Measurements from ENCODE around the gene PRR15L. TPM values are rescaled to one million over a fixed set of nuclear protein-coding genes. Genes with fewer than 3 reads are reported as not detected.

PRR15L gene
- total and polyA plus RNA-seq, 2 of the 8 experiments (the other 6 are each of a cell fraction or from before 2014, with no cell fraction given): 0.26 to 1.1 TPM

- H2BK12ac ChIP-seq (ENCODE audit: low read depth, low read length): no peak overlapping the region
- TF ChIP-seq, protein P1, sequence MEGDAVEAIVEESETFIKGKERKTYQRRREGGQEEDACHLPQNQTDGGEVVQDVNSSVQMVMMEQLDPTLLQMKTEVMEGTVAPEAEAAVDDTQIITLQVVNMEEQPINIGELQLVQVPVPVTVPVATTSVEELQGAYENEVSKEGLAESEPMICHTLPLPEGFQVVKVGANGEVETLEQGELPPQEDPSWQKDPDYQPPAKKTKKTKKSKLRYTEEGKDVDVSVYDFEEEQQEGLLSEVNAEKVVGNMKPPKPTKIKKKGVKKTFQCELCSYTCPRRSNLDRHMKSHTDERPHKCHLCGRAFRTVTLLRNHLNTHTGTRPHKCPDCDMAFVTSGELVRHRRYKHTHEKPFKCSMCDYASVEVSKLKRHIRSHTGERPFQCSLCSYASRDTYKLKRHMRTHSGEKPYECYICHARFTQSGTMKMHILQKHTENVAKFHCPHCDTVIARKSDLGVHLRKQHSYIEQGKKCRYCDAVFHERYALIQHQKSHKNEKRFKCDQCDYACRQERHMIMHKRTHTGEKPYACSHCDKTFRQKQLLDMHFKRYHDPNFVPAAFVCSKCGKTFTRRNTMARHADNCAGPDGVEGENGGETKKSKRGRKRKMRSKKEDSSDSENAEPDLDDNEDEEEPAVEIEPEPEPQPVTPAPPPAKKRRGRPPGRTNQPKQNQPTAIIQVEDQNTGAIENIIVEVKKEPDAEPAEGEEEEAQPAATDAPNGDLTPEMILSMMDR (IDR thresholded peaks at IDR 0.05; ENCODE audit: control extremely low read depth in 1 of 3, insufficient read depth in 1 of 3, low read depth in 1 of 3, low read length in 3 of 3): no peak
- TF ChIP-seq EZH2 (IDR thresholded peaks at IDR 0.05; ENCODE audit: low read depth, low read length, severe bottlenecking) (no peak), EP300 (IDR thresholded peaks at IDR 0.05; ENCODE audit: borderline replicate concordance in 1 of 2, low read depth in 2 of 2, low read length in 2 of 2) (no peak), JUN (IDR thresholded peaks at IDR 0.05; ENCODE audit: low read depth, low read length) (no peak), FOSL1 (IDR thresholded peaks at IDR 0.05; ENCODE audit: insufficient read depth, low read depth, low read length) (no peak), PHF8 (conservative IDR thresholded peaks at IDR 0.05; ENCODE audit: low read depth, low read length) (no peak)
- no peaks in the 10 kb centered on the region for H3K23me2 ChIP-seq (ENCODE audit: low read depth, low read length)
- H3K9ac ChIP-seq (replicated peaks in 1 of 4; ENCODE audit: extremely low read depth in 1 of 4, low read depth in 3 of 4, low read length in 3 of 4): no peak overlapping the region
- no peak overlapping the region for H2BK120ac ChIP-seq (replicated peaks; ENCODE audit: low read depth, low read length)
- no peak overlapping the region for H3K23ac ChIP-seq (ENCODE audit: insufficient read length)
- no peak overlapping the region for H2BK20ac ChIP-seq (ENCODE audit: low read length)
- no peaks in the 10 kb centered on the region for H3K9me3 ChIP-seq (ENCODE audit: insufficient read depth in 2 of 2, low read depth in 1 of 2, low read length in 1 of 2)
- H2BK15ac ChIP-seq (ENCODE audit: low read length): peak overlapping the region; percentile 65; the same call in 1 of the 2 replicates
- H2AFZ ChIP-seq (ENCODE audit: low read length): no peak overlapping the region
- no peak overlapping the region for H3K27ac ChIP-seq (ENCODE audit: low read depth, low read length)
- no peaks in the 10 kb centered on the region for H3K27me3 ChIP-seq (replicated peaks in 1 of 4; ENCODE audit: control insufficient read depth in 3 of 4, extremely low read depth in 1 of 4, insufficient read depth in 3 of 4, low read length in 3 of 4)
- 97% methylated on average over 3 of the region's 3 CpGs; no CpG with 5 or more reads in 1 of the 2 experiments for WGBS, 2 experiments (ENCODE audit: extremely low coverage in 1 of 2, insufficient coverage in 1 of 2, insufficient read length in 1 of 2, insufficient replicate concordance in 2 of 2, low coverage in 1 of 2, low lambda C conversion rate in 2 of 2, missing lambda C conversion rate in 1 of 2)
- H4K8ac ChIP-seq (ENCODE audit: extremely low read depth, insufficient read depth, low read length): no peak overlapping the region; the same call in 1 of the 2 replicates
- no peaks in the 10 kb centered on the region for H3K79me1 ChIP-seq (ENCODE audit: low read depth, low read length)
- H2BK5ac ChIP-seq (ENCODE audit: low read depth, low read length): no peak overlapping the region
- no peaks in the 10 kb centered on the region for H3K79me2 ChIP-seq (ENCODE audit: control insufficient read depth in 1 of 2, insufficient read depth in 2 of 2, low read length in 2 of 2)
- CTCF ChIA-PET (ENCODE audit: partially characterized antibody): interaction anchor here (28.0 to 40.5 kb wide), 2 partner anchors 5 to 14 kb away, joined by 1010 read pairs; partner anchors contain the start of genes CDK5RAP3, PNPO and PRR15L
- H4K5ac ChIP-seq (ENCODE audit: insufficient read length, low read depth, low read length): no peak overlapping the region
- H3K14ac ChIP-seq (ENCODE audit: insufficient read length): no peak overlapping the region
- no peak overlapping the region for H3K18ac ChIP-seq (ENCODE audit: extremely low read depth, low read length)
- no peaks in the 10 kb centered on the region for H4K20me1 ChIP-seq (replicated peaks in 1 of 2; ENCODE audit: control insufficient read depth in 1 of 2, insufficient read depth in 2 of 2, low read length in 2 of 2)
- H3K4me2 ChIP-seq (ENCODE audit: insufficient read depth in 1 of 2, low read depth in 2 of 2, low read length in 2 of 2): no peak overlapping the region
- no peak overlapping the region for H3K56ac ChIP-seq (replicated peaks; ENCODE audit: insufficient read length, low read depth, low read length)
- no peak overlapping the region for H2AK5ac ChIP-seq (ENCODE audit: low read depth, low read length)
- H3K4ac ChIP-seq (replicated peaks; ENCODE audit: insufficient read length, low read depth, low read length): no peak overlapping the region
- no peak overlapping the region for H3K4me3 ChIP-seq (ENCODE audit: extremely low read depth in 1 of 4, insufficient read depth in 2 of 4, low read depth in 3 of 4, low read length in 4 of 4)
- no peaks in the 10 kb centered on the region for H3K36me3 ChIP-seq (ENCODE audit: control insufficient read depth in 2 of 4, insufficient read depth in 4 of 4, low read length in 3 of 4)
- H4K91ac ChIP-seq (replicated peaks; ENCODE audit: insufficient read length, low read length): no peak overlapping the region
- no peak for FAIRE-seq
- H3K4me1 ChIP-seq (replicated peaks in 1 of 4; ENCODE audit: control insufficient read depth in 3 of 4, insufficient read depth in 4 of 4, low read length in 3 of 4): peaks cover 0 to 7% (median 3%) of the 10 kb centered on the region in 4 experiments; a peak in 6 of 7 replicates
- POLR2A ChIA-PET (ENCODE audit: partially characterized antibody): interaction anchor here (1.6 kb wide), 1 partner anchor 33 kb away, joined by 3 read pairs; no protein-coding TSS in a partner anchor
- no peak for DNase-seq (ENCODE audit: low read depth in 1 of 2, low spot score in 2 of 2)
Measured at GRCh38 chr17:47962901-47963300, 5.2 kb upstream of the PRR15L start.

Measured in H1 (cell line).